ENCODE results near the gene PLPPR3. TPM values are rescaled to one million over a fixed set of nuclear protein-coding genes. Genes with fewer than 3 reads are reported as not detected.

The PLPPR3 gene
- polyA plus RNA-seq, 1 of the 3 experiments (the other 2 are of a cell fraction), result 1.6 TPM

- CTCF ChIA-PET, result interaction anchor here (0.7 kb wide), 1 partner anchor 19 kb away, joined by 4 read pairs; no protein-coding TSS in a partner anchor
- H3K79me2 ChIP-seq (ENCODE audit: insufficient read depth), result no peaks in the 10 kb centered on the region
These were observed 45.1 kb upstream of the PLPPR3 start for GRCh38 chr19:866769-867300.

GRCh38 chr19:863315-863620 lies 41.5 kb upstream of the PLPPR3 start:
- no peaks in the 10 kb centered on the region for H3K79me2 ChIP-seq (ENCODE audit: insufficient read depth)
- TF ChIP-seq GABPA (IDR thresholded peaks at IDR 0.05; ENCODE audit: low read depth) (no peak), EP300 (IDR thresholded peaks at IDR 0.05; ENCODE audit: borderline replicate concordance in 1 of 2, low read depth in 1 of 2, low read length in 1 of 2) (no peak), NRF1 (IDR thresholded peaks at IDR 0.05; ENCODE audit: low read depth, low read length) (no peak), CHD2 (IDR thresholded peaks at IDR 0.05; ENCODE audit: low read length, partially characterized antibody) (no peak), SMC3 (IDR thresholded peaks at IDR 0.05; ENCODE audit: low read depth, low read length) (no peak), EZH2phosphoT487 (IDR thresholded peaks at IDR 0.05; ENCODE audit: borderline replicate concordance, low read depth) (no peak), RAD21 (IDR thresholded peaks at IDR 0.05; ENCODE audit: low read length) (no peak), GATA2 (CRISPR knock-in tag; IDR thresholded peaks at IDR 0.05) (no peak), ZBTB33 (IDR thresholded peaks at IDR 0.05; ENCODE audit: borderline replicate concordance, low read depth) (no peak), TCF12 (IDR thresholded peaks at IDR 0.05) (no peak), FOXJ3 (CRISPR knock-in tag; IDR thresholded peaks at IDR 0.05) (no peak), NFIC (IDR thresholded peaks at IDR 0.05; ENCODE audit: borderline replicate concordance) (no peak), FOXM1 (IDR thresholded peaks at IDR 0.05; ENCODE audit: low read depth) (no peak)

More at GRCh38 chr19:866769-867300, 45.1 kb upstream of the PLPPR3 start:
- no peak overlapping the region for H3K4me2 ChIP-seq
- H3K4me1 ChIP-seq (ENCODE audit: control insufficient read depth in 1 of 2, insufficient read depth in 2 of 2, low read depth in 1 of 2, low read length in 1 of 2), result peaks cover 4 to 12% of the 10 kb centered on the region in 2 experiments; a peak in 2 of 4 replicates
- no peaks in the 10 kb centered on the region for H3K9me2 ChIP-seq
- peaks cover 18% of the 10 kb centered on the region for H3F3A ChIP-seq (replicated peaks; ENCODE audit: insufficient read depth)
- H3K27me3 ChIP-seq (ENCODE audit: insufficient read depth), result no peaks in the 10 kb centered on the region
- DNase-seq, result no peak
- H3K9ac ChIP-seq, result no peak overlapping the region
- no peaks in the 10 kb centered on the region for H3K9me3 ChIP-seq
- H3K36me3 ChIP-seq (replicated peaks in 1 of 2; ENCODE audit: control insufficient read depth in 1 of 2, insufficient read depth in 2 of 2, low read length in 1 of 2), result peaks cover 0 to 27% of the 10 kb centered on the region in 2 experiments
- H3K4me3 ChIP-seq (ENCODE audit: low read depth in 2 of 2, low read length in 1 of 2), result no peak overlapping the region
- H2AFZ ChIP-seq (ENCODE audit: low read depth), result no peak overlapping the region
- TF ChIP-seq MAX (IDR thresholded peaks at IDR 0.05; ENCODE audit: low read depth) (no peak), GATA2 (CRISPR knock-in tag; IDR thresholded peaks at IDR 0.05) (no peak), USF2 (IDR thresholded peaks at IDR 0.05; ENCODE audit: borderline replicate concordance, low read depth, low read length) (no peak), MXI1 (IDR thresholded peaks at IDR 0.05; ENCODE audit: low read depth, low read length) (no peak), ZBTB33 (IDR thresholded peaks at IDR 0.05; ENCODE audit: borderline replicate concordance, low read depth) (no peak), RCOR1 (IDR thresholded peaks at IDR 0.05; ENCODE audit: low read length) (no peak), MEF2A (IDR thresholded peaks at IDR 0.05; ENCODE audit: borderline replicate concordance, low read depth) (no peak), SIN3A (IDR thresholded peaks at IDR 0.05; ENCODE audit: borderline replicate concordance, low read depth, low read length) (no peak)
- no peak overlapping the region for H3K27ac ChIP-seq (ENCODE audit: low read depth in 2 of 2, low read length in 1 of 2)
- no peaks in the 10 kb centered on the region for H4K20me1 ChIP-seq (ENCODE audit: insufficient read depth)
- POLR2A ChIA-PET, result no interaction called here
- WGBS (ENCODE audit: low lambda C conversion rate), result 91% methylated on average over 34 of the region's 38 CpGs

More at GRCh38 chr19:863315-863620, 41.5 kb upstream of the PLPPR3 start:
- H3K9me2 ChIP-seq, result no peaks in the 10 kb centered on the region
- H3K36me3 ChIP-seq (replicated peaks in 1 of 2; ENCODE audit: control insufficient read depth in 1 of 2, insufficient read depth in 2 of 2, low read length in 1 of 2), result peaks cover 0 to 9% of the 10 kb centered on the region in 2 experiments
- H3K27ac ChIP-seq (ENCODE audit: low read depth in 2 of 2, low read length in 1 of 2), result no peak overlapping the region
- H3F3A ChIP-seq (replicated peaks; ENCODE audit: insufficient read depth), result peaks cover 7% of the 10 kb centered on the region
- peaks cover 0 to 4% of the 10 kb centered on the region in 2 experiments; a peak in 1 of 4 replicates for H3K4me1 ChIP-seq (ENCODE audit: control insufficient read depth in 1 of 2, insufficient read depth in 2 of 2, low read depth in 1 of 2, low read length in 1 of 2)
- H3K9me3 ChIP-seq, result no peaks in the 10 kb centered on the region
- H3K27me3 ChIP-seq (ENCODE audit: insufficient read depth), result peaks cover 18% of the 10 kb centered on the region
- H3K9ac ChIP-seq, result no peak overlapping the region
- CTCF ChIA-PET, result interaction anchor here (0.6 to 2.5 kb wide), 40 partner anchors 8 to 218 kb away, joined by 3 to 29 read pairs (median 4); partner anchors contain the start of genes ELANE, KISS1R, MED16 and R3HDM4
- H3K4me2 ChIP-seq, result no peak overlapping the region
- H3K4me3 ChIP-seq (ENCODE audit: low read depth in 2 of 2, low read length in 1 of 2), result no peak overlapping the region
- H2AFZ ChIP-seq (ENCODE audit: low read depth), result no peak overlapping the region
- H4K20me1 ChIP-seq (ENCODE audit: insufficient read depth), result no peaks in the 10 kb centered on the region
- no peak for DNase-seq
- 73% methylated on average over 7 of the region's 7 CpGs for WGBS (ENCODE audit: low lambda C conversion rate)
- POLR2A ChIA-PET, result interaction anchor here (1.2 kb wide), 1 partner anchor 133 kb away, joined by 3 read pairs; no protein-coding TSS in a partner anchor
